H9 (cell line): Measurements from ENCODE around the gene TMEM165. TPM values are rescaled to one million over a fixed set of nuclear protein-coding genes. Genes with fewer than 3 reads are reported as not detected.

Source experiments
- DNase-seq: peaks from one replicate; pipeline ENCODE4 v3.0.0-alpha.2; 2017
- H2AFZ ChIP-seq: one replicate; pipeline ENCODE4 v1.6.1; 2013; ENCODE audit warnings: mild to moderate bottlenecking, low read length, control low read depth, moderate library complexity
- H2AK5ac ChIP-seq: 2 replicates; pipeline ENCODE4 v1.6.1; 2013; ENCODE audit warnings: low read length, control low read depth, mixed read lengths; ENCODE audit not compliant: insufficient read length
- H2BK120ac ChIP-seq: one replicate; pipeline ENCODE4 v1.6.1; 2013; ENCODE audit warnings: low read depth, mild to moderate bottlenecking, low read length, control low read depth, inconsistent platforms; ENCODE audit not compliant: poor library complexity, severe bottlenecking
- H2BK12ac ChIP-seq: 2 replicates; pipeline ENCODE4 v1.6.1; 2013; ENCODE audit warnings: low read length, control low read depth, mixed read lengths, low read depth; ENCODE audit not compliant: insufficient read length
- H2BK15ac ChIP-seq: 2 replicates; pipeline ENCODE4 v1.6.1; 2013; ENCODE audit warnings: low read depth, low read length, control low read depth
- H2BK20ac ChIP-seq: one replicate; pipeline ENCODE4 v1.6.1; 2013; ENCODE audit warnings: low read depth, mild to moderate bottlenecking, low read length, control low read depth, inconsistent platforms; ENCODE audit not compliant: poor library complexity, severe bottlenecking
- H2BK5ac ChIP-seq: 2 replicates; pipeline ENCODE4 v1.6.1; 2013; ENCODE audit warnings: low read length, control low read depth, mixed read lengths; ENCODE audit not compliant: insufficient read length
- H3K14ac ChIP-seq: 2 replicates; pipeline ENCODE4 v1.6.1; 2013; ENCODE audit warnings: low read length, control low read depth; ENCODE audit not compliant: insufficient read depth
- H3K18ac ChIP-seq: 2 replicates; pipeline ENCODE4 v1.6.1; 2013; ENCODE audit warnings: low read depth, mild to moderate bottlenecking, mixed read lengths, low read length, control low read depth; ENCODE audit not compliant: insufficient read length
- H3K23ac ChIP-seq: 2 replicates; pipeline ENCODE4 v1.6.1; 2013; ENCODE audit warnings: low read length, control low read depth, mixed read lengths, low read depth; ENCODE audit not compliant: insufficient read length
- H3K23me2 ChIP-seq: 2 replicates; pipeline ENCODE4 v1.6.1; 2013; ENCODE audit warnings: low read depth, mild to moderate bottlenecking, mixed read lengths, low read length, control low read depth; ENCODE audit not compliant: insufficient read length, poor library complexity, severe bottlenecking
- H3K27ac ChIP-seq: 2 replicates; pipeline ENCODE4 v1.5.1; 2013; ENCODE audit warnings: low read length, control low read depth, mixed read lengths, low read depth; ENCODE audit not compliant: insufficient read length
- H3K27me3 ChIP-seq: 2 replicates; pipeline ENCODE4 v1.6.1; 2013; ENCODE audit warnings: low read length, control low read depth, inconsistent platforms; ENCODE audit not compliant: insufficient read depth
- H3K4ac ChIP-seq: 2 replicates; pipeline ENCODE4 v1.6.1; 2013; ENCODE audit warnings: low read depth, mild to moderate bottlenecking, control low read depth, inconsistent platforms, low read length, moderate library complexity
- H3K4me1 ChIP-seq: 2 replicates; pipeline ENCODE4 v1.6.1; 2013; ENCODE audit warnings: low read length, control low read depth, inconsistent platforms; ENCODE audit not compliant: insufficient read depth
- H3K4me2 ChIP-seq: 2 replicates; pipeline ENCODE4 v1.6.1; 2013; ENCODE audit warnings: low read length, control low read depth, mixed read lengths; ENCODE audit not compliant: insufficient read length, insufficient read depth
- H3K56ac ChIP-seq: 2 replicates; pipeline ENCODE4 v1.6.1; 2013; ENCODE audit warnings: low read depth, mild to moderate bottlenecking, mixed read lengths, low read length, control low read depth; ENCODE audit not compliant: insufficient read length
- H3K79me1 ChIP-seq: 2 replicates; pipeline ENCODE4 v1.6.1; 2013; ENCODE audit warnings: low read depth, mild to moderate bottlenecking, moderate library complexity, low read length, control low read depth, inconsistent platforms; ENCODE audit not compliant: insufficient read depth, poor library complexity, severe bottlenecking
- H3K79me2 ChIP-seq: 2 replicates; pipeline ENCODE4 v1.6.1; 2013; ENCODE audit warnings: low read length, control low read depth, inconsistent platforms; ENCODE audit not compliant: insufficient read depth
- H3K9ac ChIP-seq: 2 replicates; pipeline ENCODE4 v1.6.1; 2013; ENCODE audit warnings: low read length, control low read depth, mixed read lengths; ENCODE audit not compliant: insufficient read length; ENCODE audit errors: extremely low read depth
- H3K9me3 ChIP-seq: one replicate; pipeline ENCODE4 v1.6.1; 2013; ENCODE audit warnings: low read depth, low read length, inconsistent platforms; ENCODE audit not compliant: control insufficient read depth
- H3T11ph ChIP-seq: one replicate; pipeline ENCODE4 v1.6.1; 2013; ENCODE audit warnings: mild to moderate bottlenecking, low read length, control low read depth, inconsistent platforms
- H4K20me1 ChIP-seq: one replicate; pipeline ENCODE4 v1.6.1; 2013; ENCODE audit not compliant: control insufficient read depth, insufficient read length, insufficient read depth
- H4K5ac ChIP-seq: 2 replicates; pipeline ENCODE4 v1.6.1; 2013; ENCODE audit warnings: low read depth, mild to moderate bottlenecking, mixed read lengths, low read length, control low read depth; ENCODE audit not compliant: insufficient read length
- H4K8ac ChIP-seq: replicated peaks from 2 replicates; pipeline ENCODE4 v1.6.1; 2013; ENCODE audit warnings: low read length, control low read depth, mixed read lengths, low read depth; ENCODE audit not compliant: insufficient read length
- H4K91ac ChIP-seq: 2 replicates; pipeline ENCODE4 v1.6.1; 2013; ENCODE audit warnings: low read depth, mild to moderate bottlenecking, moderate library complexity, mixed read lengths, low read length, control low read depth; ENCODE audit not compliant: insufficient read length
- H3K27ac Mint-ChIP-seq, 3 experiments: 2 replicates in 2 of 3; 3 replicates in 1 of 3; pipeline ENCODE4 v1.8.0; 2020 to 2021; ENCODE audit warnings: mixed read lengths in 3 of 3, mild to moderate bottlenecking in 1 of 3, moderate library complexity in 1 of 3
- H3K27me3 Mint-ChIP-seq: 2 replicates; pipeline ENCODE4 v1.8.0; 2021; ENCODE audit warnings: low read depth, mild to moderate bottlenecking, moderate library complexity, mixed read lengths
- H3K36me3 Mint-ChIP-seq, 3 experiments: 2 replicates in 2 of 3; 3 replicates in 1 of 3; pipeline ENCODE4 v1.8.0; 2020 to 2021; ENCODE audit warnings: low read depth in 3 of 3, mixed read lengths in 3 of 3; ENCODE audit not compliant: insufficient read depth in 1 of 3
- H3K4me1 Mint-ChIP-seq, 2 experiments: 2 replicates each; pipeline ENCODE4 v1.8.0; 2020; ENCODE audit warnings: mixed read lengths in 2 of 2
- H3K4me3 Mint-ChIP-seq, 2 experiments: 2 replicates in 1 of 2; 3 replicates in 1 of 2; pipeline ENCODE4 v1.8.0; 2020 to 2021; ENCODE audit warnings: mild to moderate bottlenecking in 2 of 2, mixed read lengths in 2 of 2, moderate library complexity in 1 of 2
- H3K9me3 Mint-ChIP-seq, 2 experiments: 2 replicates in 1 of 2; 3 replicates in 1 of 2; pipeline ENCODE4 v1.8.0; 2020; ENCODE audit warnings: mild to moderate bottlenecking in 2 of 2, mixed read lengths in 2 of 2, moderate library complexity in 1 of 2
- WGBS: extraction: QIAGEN DNeasy Blood & Tissue Kit; methylation state at CpG from one replicate; pipeline ENCODE4 v1.1.7; 2013; ENCODE audit warnings: missing lambda C conversion rate, low lambda C conversion rate, mixed read lengths; ENCODE audit not compliant: insufficient read length; ENCODE audit errors: extremely low coverage; 5-methylcytosine and 5-hydroxymethylcytosine counted together
- total RNA-seq: library from RNA; stranded (reverse); gene quantifications from 2 replicates; pipeline ENCODE4 v1.2.1, GENCODE V29; 2021
- TF ChIP-seq, protein P1 (sequence below): fragments of 200-600 bp; sonication (generic); conservative IDR thresholded peaks from 3 replicates; pipeline ENCODE4 v1.8.0; 2021; ENCODE audit warnings: antibody characterized with exemption, mild to moderate bottlenecking

TMEM165 gene
- total RNA-seq, 1 experiment from 2014 or later, result 87.2 TPM

DNA sequence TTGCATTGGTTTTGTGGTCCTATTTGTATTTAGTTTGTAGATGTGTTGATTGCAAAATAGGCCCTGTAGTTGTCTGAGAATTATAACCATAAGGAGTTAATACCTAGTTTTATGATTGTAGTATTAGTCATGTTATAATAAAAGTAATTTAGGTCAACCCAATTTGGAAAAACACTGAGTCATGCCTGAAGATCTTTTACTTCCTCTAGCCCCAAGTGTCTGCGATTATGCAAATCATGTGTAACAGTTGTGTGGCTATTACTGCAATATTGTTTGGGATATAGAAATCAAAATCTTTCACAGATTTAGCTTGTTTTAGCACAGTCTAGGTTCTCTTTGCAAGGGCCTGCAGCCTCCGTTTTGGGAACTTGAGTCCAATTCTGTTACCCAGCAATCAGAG is 37.1 kb upstream of the TMEM165 start:
- no peak overlapping the region for H2BK120ac ChIP-seq
- no peaks in the 10 kb centered on the region for H3K27me3 ChIP-seq
- no peak overlapping the region for H4K91ac ChIP-seq
- H2AK5ac ChIP-seq, result no peak overlapping the region
- H3K79me1 ChIP-seq, result no peaks in the 10 kb centered on the region
- no peak overlapping the region for H2BK20ac ChIP-seq
- no peak overlapping the region for H4K5ac ChIP-seq
- no peak overlapping the region for H3K27ac Mint-ChIP-seq
- no peak overlapping the region for H3K27ac ChIP-seq
- no peaks in the 10 kb centered on the region for H4K20me1 ChIP-seq
- H2BK15ac ChIP-seq, result no peak overlapping the region
- no peak overlapping the region for H3K18ac ChIP-seq
- peaks cover 0 to 1% of the 10 kb centered on the region in 2 experiments; a peak in 1 of 5 replicates for H3K9me3 Mint-ChIP-seq
- no peak overlapping the region for H2AFZ ChIP-seq
- peaks cover 4% of the 10 kb centered on the region in 2 experiments for H3K4me1 Mint-ChIP-seq
- no CpG with 5 or more reads among the region's 2 CpGs for WGBS
- H4K8ac ChIP-seq, result no peak overlapping the region
- peaks cover 13 to 30% (median 25%) of the 10 kb centered on the region in 3 experiments for H3K36me3 Mint-ChIP-seq
- no peak overlapping the region for H3K4ac ChIP-seq
- no peaks in the 10 kb centered on the region for H3K27me3 Mint-ChIP-seq
- no peaks in the 10 kb centered on the region for H3K9me3 ChIP-seq
- H3K14ac ChIP-seq, result no peak overlapping the region
- no peak overlapping the region for H2BK12ac ChIP-seq
- TF ChIP-seq, protein P1, sequence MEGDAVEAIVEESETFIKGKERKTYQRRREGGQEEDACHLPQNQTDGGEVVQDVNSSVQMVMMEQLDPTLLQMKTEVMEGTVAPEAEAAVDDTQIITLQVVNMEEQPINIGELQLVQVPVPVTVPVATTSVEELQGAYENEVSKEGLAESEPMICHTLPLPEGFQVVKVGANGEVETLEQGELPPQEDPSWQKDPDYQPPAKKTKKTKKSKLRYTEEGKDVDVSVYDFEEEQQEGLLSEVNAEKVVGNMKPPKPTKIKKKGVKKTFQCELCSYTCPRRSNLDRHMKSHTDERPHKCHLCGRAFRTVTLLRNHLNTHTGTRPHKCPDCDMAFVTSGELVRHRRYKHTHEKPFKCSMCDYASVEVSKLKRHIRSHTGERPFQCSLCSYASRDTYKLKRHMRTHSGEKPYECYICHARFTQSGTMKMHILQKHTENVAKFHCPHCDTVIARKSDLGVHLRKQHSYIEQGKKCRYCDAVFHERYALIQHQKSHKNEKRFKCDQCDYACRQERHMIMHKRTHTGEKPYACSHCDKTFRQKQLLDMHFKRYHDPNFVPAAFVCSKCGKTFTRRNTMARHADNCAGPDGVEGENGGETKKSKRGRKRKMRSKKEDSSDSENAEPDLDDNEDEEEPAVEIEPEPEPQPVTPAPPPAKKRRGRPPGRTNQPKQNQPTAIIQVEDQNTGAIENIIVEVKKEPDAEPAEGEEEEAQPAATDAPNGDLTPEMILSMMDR, result no peak
- H3K56ac ChIP-seq, result no peak overlapping the region
- no peak overlapping the region for H3K23ac ChIP-seq
- H3K9ac ChIP-seq, result no peak overlapping the region
- H3K23me2 ChIP-seq, result no peaks in the 10 kb centered on the region
- H3T11ph ChIP-seq, result no peak overlapping the region
- DNase-seq, result no peak
- H3K79me2 ChIP-seq, result no peaks in the 10 kb centered on the region
- no peak overlapping the region for H3K4me3 Mint-ChIP-seq
- no peak overlapping the region for H2BK5ac ChIP-seq
- H3K4me2 ChIP-seq, result no peak overlapping the region
- no peaks in the 10 kb centered on the region; the same call in 1 of the 2 replicates for H3K4me1 ChIP-seq
